NCI-H774 (cell line): ENCODE measurements around the gene DPYSL3.
A peak's percentile ranks its signal among the peaks of the same experiment; 100 is the strongest.

Source experiments
- DNase-seq: peaks from one replicate; lab custom pipeline; 2025; lab: John Stamatoyannopoulos, UW

DPYSL3 gene

DNA sequence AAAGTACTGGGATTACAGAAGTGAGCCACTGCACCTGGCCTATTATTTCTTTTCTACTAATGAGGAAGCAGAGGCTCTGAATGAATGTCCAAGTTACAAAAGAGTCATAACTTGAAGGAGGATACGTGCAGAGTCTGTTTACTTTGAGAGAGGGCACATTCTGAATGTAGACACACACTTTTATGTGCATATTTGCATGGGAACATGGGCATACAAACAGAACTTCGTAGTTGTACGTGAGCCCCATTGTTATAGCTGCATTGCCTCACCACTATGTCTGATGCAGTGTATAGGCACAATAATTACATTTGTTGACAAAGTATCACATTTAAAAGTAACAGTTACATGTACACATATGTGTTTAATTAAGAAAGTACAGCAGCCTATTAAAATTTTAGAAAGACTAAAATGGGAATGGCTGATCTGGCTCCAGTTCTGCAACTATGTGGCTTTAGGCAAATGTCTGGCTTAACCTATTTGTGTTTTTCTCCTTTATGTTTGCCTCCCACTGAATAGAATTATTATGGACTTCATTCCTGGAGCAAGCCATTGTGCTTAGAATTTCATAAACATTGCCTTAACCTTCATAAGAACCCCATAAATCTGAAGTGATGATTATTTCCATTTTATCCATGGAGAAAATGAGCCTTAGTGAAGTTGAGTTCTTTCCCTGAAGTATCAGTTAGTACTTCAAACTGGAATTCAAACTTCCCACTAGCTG lies 3.0 kb upstream of the DPYSL3 start:
- peak; percentile 89 for DNase-seq

- peak; percentile 39 for DNase-seq
These were observed 1.0 kb upstream of the DPYSL3 start for GRCh38 chr5:147510885-147511284.

- DNase-seq = no peak
These were observed 693 bp downstream of the DPYSL3 start for GRCh38 chr5:147509041-147509709.

GRCh38 chr5:147508711-147509040 lies 1.2 kb downstream of the DPYSL3 start:
- DNase-seq = no peak

GRCh38 chr5:147507480-147508126 lies 2.3 kb downstream of the DPYSL3 start:
- no peak for DNase-seq

GRCh38 chr5:147504535-147504934 lies 5.3 kb downstream of the DPYSL3 start:
- no peak for DNase-seq

- no peak for DNase-seq
These were observed 5.9 kb downstream of the DPYSL3 start for GRCh38 chr5:147504011-147504410.

GRCh38 chr5:147490989-147491388 lies 18.9 kb downstream of the DPYSL3 start:
- no peak for DNase-seq

GRCh38 chr5:147487031-147487750 lies 22.7 kb downstream of the DPYSL3 start:
- DNase-seq = peak; percentile 28

- no peak for DNase-seq
These were observed 24.1 kb downstream of the DPYSL3 start for GRCh38 chr5:147485814-147486213.

DNA sequence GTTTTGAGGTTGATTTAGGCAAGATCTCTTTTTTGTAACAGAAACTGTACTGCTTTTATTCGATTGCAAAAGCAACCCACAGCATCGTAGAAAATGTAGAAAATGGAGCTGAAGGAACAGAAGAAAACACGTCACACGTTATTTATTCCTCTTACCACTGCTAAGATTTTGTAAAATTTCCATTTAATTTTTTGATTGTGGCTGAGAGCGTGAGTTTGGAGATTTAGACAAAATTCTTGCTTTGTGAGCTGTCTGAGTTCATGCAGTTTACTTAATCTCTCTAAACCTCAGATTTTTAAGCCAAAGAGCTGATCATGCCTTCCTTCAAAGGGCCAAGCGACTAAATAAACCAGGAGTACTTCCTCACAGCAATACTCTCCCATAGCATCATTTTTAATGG lies 24.8 kb downstream of the DPYSL3 start:
- no peak for DNase-seq

DNA sequence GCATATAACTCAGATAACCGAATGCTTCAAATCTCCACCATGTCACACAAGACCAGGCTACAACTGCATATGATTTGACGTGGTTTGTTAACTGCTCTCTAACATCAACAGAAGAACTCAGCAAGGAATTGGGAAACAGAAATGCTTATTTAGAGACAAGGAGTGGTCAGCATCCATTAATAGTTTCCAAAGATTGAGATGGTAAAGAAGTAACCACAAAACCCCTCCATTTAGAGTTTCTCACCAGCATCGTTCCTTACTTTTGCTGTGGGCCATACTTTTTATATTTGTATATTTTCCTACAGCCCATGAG lies 25.2 kb downstream of the DPYSL3 start:
- no peak for DNase-seq

GRCh38 chr5:147483961-147484707 lies 25.7 kb downstream of the DPYSL3 start:
- peak; percentile 89 for DNase-seq

DNA sequence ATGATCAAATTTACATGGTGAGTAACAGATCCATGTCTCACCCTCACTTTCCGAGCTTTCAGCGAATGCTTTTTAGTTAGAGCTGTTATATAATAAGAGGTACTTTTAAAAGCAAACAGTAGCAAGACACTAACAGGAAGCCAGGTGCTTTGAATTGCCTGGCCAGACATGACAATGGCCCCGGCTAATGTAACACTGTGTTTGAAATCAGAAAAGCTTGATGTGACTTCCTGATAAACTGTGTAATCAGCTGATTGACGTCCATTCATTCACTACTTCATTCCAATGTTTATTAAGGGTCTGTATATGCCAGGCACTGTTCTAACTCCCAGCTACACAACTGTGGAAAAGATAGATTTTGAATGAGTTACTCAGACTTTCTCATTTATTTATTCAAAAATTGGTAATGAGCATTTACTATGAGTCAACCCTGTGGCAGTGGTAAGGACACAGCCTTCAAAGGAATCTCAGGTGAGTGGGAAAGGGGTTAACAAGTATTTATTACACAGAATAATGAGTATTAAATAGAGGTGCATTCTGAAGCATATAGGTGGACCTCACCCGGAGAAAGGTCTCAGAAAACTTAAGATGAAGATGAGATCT lies 26.6 kb downstream of the DPYSL3 start:
- peak; percentile 89 for DNase-seq

GRCh38 chr5:147482706-147483180 lies 27.1 kb downstream of the DPYSL3 start:
- peak; percentile 82 for DNase-seq

DNA sequence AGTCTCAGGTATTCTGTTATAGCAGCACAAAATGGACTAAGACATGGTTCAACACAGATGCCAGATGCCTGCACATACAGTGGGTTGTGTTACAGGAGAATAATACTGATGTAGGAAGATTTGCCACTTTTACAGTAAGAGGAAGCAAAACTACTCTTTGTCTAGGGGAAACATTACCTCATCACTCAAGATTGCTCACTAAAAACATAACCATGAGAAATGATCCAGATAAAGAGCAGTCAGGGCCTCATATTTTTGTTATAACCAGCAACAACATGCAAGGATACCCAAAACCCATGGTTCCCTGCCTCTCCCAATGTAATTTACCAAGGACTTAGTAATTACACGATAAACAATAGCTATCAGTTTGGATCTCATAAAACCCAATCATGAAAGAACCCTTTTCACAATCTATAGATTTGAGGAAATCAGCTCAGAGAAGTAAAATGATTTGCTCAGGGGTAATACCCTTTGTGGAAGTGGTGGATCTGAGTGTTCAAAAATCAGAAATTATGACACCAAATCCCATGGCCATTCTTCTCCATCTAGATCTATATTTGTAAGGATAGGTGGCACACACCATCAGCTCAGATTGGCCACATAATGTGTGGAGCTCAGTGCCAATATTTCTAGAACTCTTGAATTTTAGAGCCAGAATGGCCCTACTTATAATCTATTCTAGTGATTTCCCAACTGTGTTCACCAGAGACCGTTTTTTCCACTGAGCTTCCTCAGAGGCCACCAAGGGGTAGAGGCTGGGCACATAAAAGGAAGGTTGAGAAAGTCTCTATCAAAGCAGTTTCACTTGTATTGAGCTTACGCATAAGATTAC lies 27.8 kb downstream of the DPYSL3 start:
- DNase-seq = no peak

DNA sequence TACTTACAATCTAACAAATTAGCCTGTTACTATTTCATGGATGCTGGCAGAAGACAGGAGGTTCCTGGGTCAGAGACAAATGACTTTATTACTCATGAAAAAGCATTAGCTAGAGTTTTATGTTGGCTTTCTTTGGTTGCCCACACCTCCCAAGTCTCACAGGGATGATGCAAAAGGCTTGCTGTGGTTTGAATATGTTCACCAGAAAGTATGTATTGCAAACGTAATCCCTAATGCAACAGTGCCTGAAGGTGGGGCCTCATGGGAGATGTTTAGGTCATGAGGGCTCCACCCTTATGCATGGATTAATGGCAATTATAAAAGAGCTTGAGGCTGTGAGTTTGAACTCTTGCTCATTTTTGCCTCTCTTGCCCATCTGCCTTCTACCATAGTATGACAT lies 28.5 kb downstream of the DPYSL3 start:
- no peak for DNase-seq

DNA sequence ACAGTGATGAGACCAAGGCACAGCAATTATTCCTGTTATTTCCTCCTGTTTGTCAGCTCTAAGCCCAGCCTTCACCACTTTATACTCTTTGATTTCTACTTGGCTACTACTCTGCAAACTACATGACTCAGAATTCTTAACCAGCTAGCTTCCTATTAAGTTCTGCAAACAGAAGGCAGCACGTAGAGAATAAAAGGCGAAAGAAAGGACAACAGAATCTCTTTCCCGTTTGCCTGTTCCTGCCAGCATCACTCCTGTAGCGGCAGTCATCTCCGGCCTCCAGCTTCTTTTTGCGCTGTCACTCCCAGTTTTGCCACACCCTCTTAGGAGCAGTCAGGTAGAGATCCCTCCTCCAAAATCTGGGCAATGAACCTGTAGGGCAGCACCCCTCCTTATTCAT lies 29.9 kb downstream of the DPYSL3 start:
- DNase-seq = peak; percentile 65

DNA sequence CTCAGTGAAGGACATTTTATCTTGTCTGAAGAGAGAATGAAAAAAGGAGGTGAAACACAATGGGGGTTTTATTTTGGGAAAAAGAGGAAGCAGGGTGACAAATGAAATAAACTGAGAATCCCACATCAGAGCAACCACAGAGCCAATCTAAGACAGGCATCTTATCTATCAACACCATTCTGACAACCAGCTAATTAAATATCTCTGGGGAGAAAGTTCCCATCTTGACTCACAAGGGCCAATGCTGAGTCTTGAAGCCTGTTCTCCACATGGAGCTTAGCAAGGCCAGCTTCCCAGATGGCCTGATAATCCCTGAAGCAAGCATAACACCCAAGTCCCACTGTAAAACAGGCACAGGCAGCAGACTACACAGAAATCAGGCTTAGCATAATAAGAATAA lies 30.4 kb downstream of the DPYSL3 start:
- no peak for DNase-seq

- no peak for DNase-seq
These were observed 35.7 kb downstream of the DPYSL3 start for GRCh38 chr5:147474140-147474539.
